ENCODE measurements around the gene SCG5.

Gene SCG5

GRCh38 chr15:32692286-32692685 lies 50.8 kb downstream of the SCG5 start:
- DNase-seq, result no peak

GRCh38 chr15:32694222-32694983 lies 52.9 kb downstream of the SCG5 start:
- DNase-seq, result no peak

- DNase-seq, result no peak
These were observed 57.4 kb downstream of the SCG5 start for GRCh38 chr15:32698773-32699390.

GRCh38 chr15:32700501-32701150 lies 59.1 kb downstream of the SCG5 start:
- no peak for DNase-seq

- DNase-seq, result no peak
These were observed 60.4 kb downstream of the SCG5 start for GRCh38 chr15:32701863-32702262.

- no peak for DNase-seq
These were observed 63.0 kb downstream of the SCG5 start for GRCh38 chr15:32704395-32704981.

GRCh38 chr15:32705446-32705845 lies 63.9 kb downstream of the SCG5 start:
- DNase-seq, result no peak

GRCh38 chr15:32706704-32707103 lies 65.2 kb downstream of the SCG5 start:
- DNase-seq, result no peak

- DNase-seq, result no peak
These were observed 65.9 kb downstream of the SCG5 start for GRCh38 chr15:32707436-32707835.

GRCh38 chr15:32709295-32710033 lies 68.0 kb downstream of the SCG5 start:
- no peak for DNase-seq

GRCh38 chr15:32715276-32715675 lies 73.8 kb downstream of the SCG5 start:
- no peak for DNase-seq

- DNase-seq, result no peak
These were observed 74.9 kb downstream of the SCG5 start for GRCh38 chr15:32716216-32716914.

- no peak for DNase-seq
These were observed 75.5 kb downstream of the SCG5 start for GRCh38 chr15:32716915-32717425.

GRCh38 chr15:32717426-32718226 lies 76.1 kb downstream of the SCG5 start, which contains the start of gene GREM1:
TSS of gene GREM1 (plus strand) at chr15:32718004. CDS start at chr15:32730691, 12,687 bp downstream.
- DNase-seq, result no peak

- DNase-seq, result peak; percentile 15
These were observed 76.8 kb downstream of the SCG5 start for GRCh38 chr15:32718227-32718820.

GRCh38 chr15:32718821-32719716 lies 77.6 kb downstream of the SCG5 start:
- peak; percentile 18 for DNase-seq

GRCh38 chr15:32721596-32721995 lies 80.1 kb downstream of the SCG5 start:
- no peak for DNase-seq

GRCh38 chr15:32722136-32722535 lies 80.6 kb downstream of the SCG5 start:
- no peak for DNase-seq

- DNase-seq, result no peak
These were observed 81.8 kb downstream of the SCG5 start for GRCh38 chr15:32723171-32723948.
